ENCODE data around the gene PRPS1L1.

Gene PRPS1L1

GRCh38 chr7:18040196-18040595, 12.6 kb upstream of the PRPS1L1 start:
- Histone ChIP-seq H3K36me3 (ENCODE audit: control insufficient read depth, low read length) (no peaks in the 10 kb centered on the region), H3K4me2 (ENCODE audit: low read length) (no peak overlapping the region), H3K27me3 (ENCODE audit: control insufficient read depth, low read length) (no peaks in the 10 kb centered on the region), H4K20me1 (ENCODE audit: control insufficient read depth, insufficient read depth, low read depth, low read length) (no peaks in the 10 kb centered on the region), H3F3A (ENCODE audit: control insufficient read depth, insufficient read depth) (no peaks in the 10 kb centered on the region), H3K4me3 (ENCODE audit: low read length) (no peak overlapping the region), H3K27ac (ENCODE audit: low read depth, low read length) (no peak overlapping the region), H3K79me2 (ENCODE audit: control insufficient read depth, low read length) (no peaks in the 10 kb centered on the region), H3K4me1 (ENCODE audit: control insufficient read depth, low read length) (no peaks in the 10 kb centered on the region), H3K9me3 (ENCODE audit: control insufficient read depth, insufficient read depth, low read length) (no peaks in the 10 kb centered on the region), H3K9me2 (replicated peaks; ENCODE audit: control insufficient read depth, low read length) (no peaks in the 10 kb centered on the region)
- TF ChIP-seq EZH2phosphoT487 (IDR thresholded peaks at IDR 0.05; ENCODE audit: borderline replicate concordance, low read length) = no peak
- no peak for TF ChIP-seq CTCF (IDR thresholded peaks at IDR 0.05; ENCODE audit: low read depth, low read length, poor library complexity, severe bottlenecking)

GRCh38 chr7:18038382-18038781, 10.7 kb upstream of the PRPS1L1 start:
- no peak overlapping the region for H3K4me3 ChIP-seq (ENCODE audit: low read length)
- no peaks in the 10 kb centered on the region for H3K79me2 ChIP-seq (ENCODE audit: control insufficient read depth, low read length)
- no peak for TF ChIP-seq EZH2phosphoT487 (IDR thresholded peaks at IDR 0.05; ENCODE audit: borderline replicate concordance, low read length)
- no peak for TF ChIP-seq CTCF (IDR thresholded peaks at IDR 0.05; ENCODE audit: low read depth, low read length, poor library complexity, severe bottlenecking)
- no peaks in the 10 kb centered on the region for H3F3A ChIP-seq (ENCODE audit: control insufficient read depth, insufficient read depth)
- no peaks in the 10 kb centered on the region for H3K9me2 ChIP-seq (replicated peaks; ENCODE audit: control insufficient read depth, low read length)
- H3K4me1 ChIP-seq (ENCODE audit: control insufficient read depth, low read length) = no peaks in the 10 kb centered on the region
- H3K27me3 ChIP-seq (ENCODE audit: control insufficient read depth, low read length) = no peaks in the 10 kb centered on the region
- no peak overlapping the region for H3K4me2 ChIP-seq (ENCODE audit: low read length)
- no peaks in the 10 kb centered on the region for H3K36me3 ChIP-seq (ENCODE audit: control insufficient read depth, low read length)
- no peaks in the 10 kb centered on the region for H3K9me3 ChIP-seq (ENCODE audit: control insufficient read depth, insufficient read depth, low read length)
- no peak overlapping the region for H3K27ac ChIP-seq (ENCODE audit: low read depth, low read length)
- H4K20me1 ChIP-seq (ENCODE audit: control insufficient read depth, insufficient read depth, low read depth, low read length) = no peaks in the 10 kb centered on the region

GRCh38 chr7:18037609-18038008, 10.0 kb upstream of the PRPS1L1 start:
- H3K4me1 ChIP-seq (ENCODE audit: control insufficient read depth, low read length) = no peaks in the 10 kb centered on the region
- no peaks in the 10 kb centered on the region for H3K79me2 ChIP-seq (ENCODE audit: control insufficient read depth, low read length)
- H3K27me3 ChIP-seq (ENCODE audit: control insufficient read depth, low read length) = no peaks in the 10 kb centered on the region
- H3K9me2 ChIP-seq (replicated peaks; ENCODE audit: control insufficient read depth, low read length) = no peaks in the 10 kb centered on the region
- no peaks in the 10 kb centered on the region for H3F3A ChIP-seq (ENCODE audit: control insufficient read depth, insufficient read depth)
- H3K4me2 ChIP-seq (ENCODE audit: low read length) = no peak overlapping the region
- no peak overlapping the region for H3K4me3 ChIP-seq (ENCODE audit: low read length)
- H3K36me3 ChIP-seq (ENCODE audit: control insufficient read depth, low read length) = no peaks in the 10 kb centered on the region
- TF ChIP-seq CTCF (IDR thresholded peaks at IDR 0.05; ENCODE audit: low read depth, low read length, poor library complexity, severe bottlenecking) (no peak), EZH2phosphoT487 (IDR thresholded peaks at IDR 0.05; ENCODE audit: borderline replicate concordance, low read length) (no peak)
- H3K27ac ChIP-seq (ENCODE audit: low read depth, low read length) = no peak overlapping the region
- no peaks in the 10 kb centered on the region for H4K20me1 ChIP-seq (ENCODE audit: control insufficient read depth, insufficient read depth, low read depth, low read length)
- no peaks in the 10 kb centered on the region for H3K9me3 ChIP-seq (ENCODE audit: control insufficient read depth, insufficient read depth, low read length)

GRCh38 chr7:18036783-18037182, 9.1 kb upstream of the PRPS1L1 start:
- Histone ChIP-seq H3K27me3 (ENCODE audit: control insufficient read depth, low read length) (no peaks in the 10 kb centered on the region), H3K4me3 (ENCODE audit: low read length) (no peak overlapping the region), H3F3A (ENCODE audit: control insufficient read depth, insufficient read depth) (no peaks in the 10 kb centered on the region), H3K4me1 (ENCODE audit: control insufficient read depth, low read length) (no peaks in the 10 kb centered on the region), H3K9me3 (ENCODE audit: control insufficient read depth, insufficient read depth, low read length) (no peaks in the 10 kb centered on the region), H3K27ac (ENCODE audit: low read depth, low read length) (no peak overlapping the region), H3K79me2 (ENCODE audit: control insufficient read depth, low read length) (no peaks in the 10 kb centered on the region), H3K36me3 (ENCODE audit: control insufficient read depth, low read length) (no peaks in the 10 kb centered on the region), H3K4me2 (ENCODE audit: low read length) (no peak overlapping the region), H3K9me2 (replicated peaks; ENCODE audit: control insufficient read depth, low read length) (no peaks in the 10 kb centered on the region), H4K20me1 (ENCODE audit: control insufficient read depth, insufficient read depth, low read depth, low read length) (no peaks in the 10 kb centered on the region)
- TF ChIP-seq CTCF (IDR thresholded peaks at IDR 0.05; ENCODE audit: low read depth, low read length, poor library complexity, severe bottlenecking) (no peak), EZH2phosphoT487 (IDR thresholded peaks at IDR 0.05; ENCODE audit: borderline replicate concordance, low read length) (no peak)
